GM18520 (cell line): ENCODE measurements around the gene SLIT3.

Experiments
- ATAC-seq: cut with Tn5 transposase; IDR thresholded peaks from one replicate; pipeline ENCODE4 v1.9.1; 2021; ENCODE audit not compliant: unreplicated experiment

Gene SLIT3

DNA sequence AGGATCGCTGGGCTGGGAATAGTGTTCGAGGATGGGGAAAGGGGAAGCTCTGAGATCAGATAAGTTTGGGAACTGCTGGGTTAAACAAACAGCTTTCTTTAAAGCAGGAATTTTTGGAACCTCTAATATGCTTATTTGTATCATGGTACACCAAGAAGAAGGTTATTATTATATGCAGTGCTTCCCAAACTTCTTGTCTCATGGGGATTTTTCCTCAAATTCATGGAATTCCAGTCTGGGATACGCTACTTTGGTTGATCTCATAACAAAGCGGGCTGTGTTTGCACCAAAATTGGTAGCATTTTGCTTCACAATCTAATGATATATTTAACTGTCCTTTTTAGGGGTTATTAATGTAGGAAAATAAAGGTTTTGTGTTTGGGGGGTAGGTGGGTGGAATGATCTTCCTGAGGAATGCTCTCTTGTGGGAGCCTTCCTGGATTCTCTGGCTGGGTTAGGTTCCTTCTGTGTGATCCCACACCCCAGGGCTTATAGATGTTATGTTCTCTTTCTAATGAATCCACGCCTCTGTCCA is 605.6 kb downstream of the SLIT3 start:
- no peak for ATAC-seq

- no peak for ATAC-seq
Measured at GRCh38 chr5:168694289-168694688, 606.6 kb downstream of the SLIT3 start.

GRCh38 chr5:168693883-168694282 is 607.1 kb downstream of the SLIT3 start:
- ATAC-seq: no peak

- ATAC-seq: no peak
Measured at GRCh38 chr5:168693297-168693696, 607.6 kb downstream of the SLIT3 start.

DNA sequence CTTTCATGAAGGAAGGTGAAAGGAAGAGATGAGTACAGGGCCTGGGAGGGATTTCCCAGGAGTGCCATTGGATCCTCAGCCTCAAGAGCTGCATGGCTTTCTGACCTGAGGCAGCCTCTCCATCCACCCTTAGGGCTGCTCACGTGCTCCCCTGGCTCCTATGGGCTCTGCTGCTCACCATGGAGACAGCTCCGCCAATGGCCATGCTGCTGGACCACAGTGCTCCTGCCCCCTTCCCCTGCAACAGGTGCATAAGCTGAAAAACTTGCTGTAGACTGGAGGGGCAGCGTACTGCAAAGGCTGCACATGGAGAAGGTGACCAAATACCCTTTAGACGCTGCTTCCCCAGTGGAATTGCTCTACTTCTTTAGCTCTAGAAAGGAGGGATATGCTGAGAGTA is 609.0 kb downstream of the SLIT3 start:
- ATAC-seq: no peak

GRCh38 chr5:168689260-168689659 is 611.7 kb downstream of the SLIT3 start:
- no peak for ATAC-seq

GRCh38 chr5:168686837-168687236 is 614.1 kb downstream of the SLIT3 start:
- no peak for ATAC-seq

- no peak for ATAC-seq
Measured at GRCh38 chr5:168685566-168685965, 615.4 kb downstream of the SLIT3 start.

DNA sequence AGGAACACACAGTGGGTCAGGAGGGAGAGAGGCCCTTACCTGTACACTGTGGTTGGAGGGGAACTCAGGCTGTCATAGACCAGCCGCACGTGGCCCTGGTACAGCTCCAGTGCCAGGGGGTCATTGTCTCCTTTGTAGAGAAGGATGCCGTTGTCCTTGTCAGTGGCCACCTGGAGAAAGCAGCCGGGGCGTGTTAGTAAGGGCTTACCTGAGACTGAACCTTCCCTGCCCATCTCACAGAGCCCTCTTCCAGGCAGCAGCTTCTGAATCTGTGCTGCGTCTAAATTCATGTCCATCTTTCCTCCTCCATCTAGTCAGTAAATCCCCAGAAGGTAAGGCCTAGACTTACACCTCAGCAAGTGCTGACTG is 617.0 kb downstream of the SLIT3 start:
- ATAC-seq: no peak

GRCh38 chr5:168683247-168683926 is 617.6 kb downstream of the SLIT3 start:
- no peak for ATAC-seq

GRCh38 chr5:168681556-168682183 is 619.3 kb downstream of the SLIT3 start:
- ATAC-seq: no peak

GRCh38 chr5:168680395-168680794 is 620.5 kb downstream of the SLIT3 start:
- no peak for ATAC-seq

- ATAC-seq: no peak
Measured at GRCh38 chr5:168679515-168679920, 621.4 kb downstream of the SLIT3 start.

GRCh38 chr5:168676501-168676900 is 624.4 kb downstream of the SLIT3 start:
- ATAC-seq: no peak

DNA sequence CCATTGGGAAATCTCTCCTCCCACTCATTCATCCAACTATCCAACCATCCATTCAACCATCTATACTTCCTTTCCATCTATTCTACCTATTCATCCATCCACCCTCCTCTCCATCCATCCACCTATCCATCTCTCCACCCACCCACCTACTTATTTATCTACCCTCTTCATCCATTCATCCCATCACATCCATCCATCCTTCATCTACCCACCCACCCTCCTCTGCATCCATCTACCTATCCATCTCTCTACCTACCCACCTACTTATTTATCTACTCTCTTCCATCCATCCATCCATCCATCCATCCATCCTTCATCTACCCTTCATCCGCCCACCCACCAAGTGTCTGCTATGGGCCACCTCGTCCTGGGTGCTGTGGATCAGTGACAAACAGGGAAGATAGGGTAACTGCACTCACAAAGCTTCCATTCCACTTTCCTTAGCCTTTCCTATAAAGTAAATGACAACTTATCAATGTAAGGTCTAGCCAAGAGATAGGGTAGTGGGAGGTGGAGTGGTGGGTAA is 625.0 kb downstream of the SLIT3 start:
- no peak for ATAC-seq

- ATAC-seq: no peak
Measured at GRCh38 chr5:168674893-168675482, 626.0 kb downstream of the SLIT3 start.

- no peak for ATAC-seq
Measured at GRCh38 chr5:168672888-168673287, 628.1 kb downstream of the SLIT3 start.

GRCh38 chr5:168672016-168672415 is 628.9 kb downstream of the SLIT3 start:
- ATAC-seq: no peak

GRCh38 chr5:168670881-168671575 is 629.9 kb downstream of the SLIT3 start:
- ATAC-seq: no peak

GRCh38 chr5:168669668-168670378 is 631.1 kb downstream of the SLIT3 start:
- ATAC-seq: no peak

GRCh38 chr5:168669156-168669555 is 631.8 kb downstream of the SLIT3 start:
- ATAC-seq: no peak
